Activated B cell treated with CpG ODN at 0.5 μM for 24 hours (primary cell): ENCODE measurements around the gene KCNN3. TPM values are rescaled to one million over a fixed set of nuclear protein-coding genes. Genes with fewer than 3 reads are reported as not detected.

Experiments used
- ATAC-seq: fragments of 200-7000 bp; cut with Tn5 transposase; one replicate; pipeline ENCODE4 v1.10.0; 2021; ENCODE audit warnings: low read depth, mild to moderate bottlenecking, moderate library complexity
- CTCF ChIA-PET: fragments of 350-600 bp; sonication (Branson Sonifier 250); formaldehyde crosslinking; loops from one replicate; lab custom pipeline; 2021; ENCODE audit warnings: antibody characterized with exemption; lab: Charles Lee
- POLR2A ChIA-PET: fragments of 350-600 bp; sonication (Branson Sonifier 250); formaldehyde crosslinking; loops from one replicate; lab custom pipeline; 2021; ENCODE audit warnings: antibody characterized with exemption; lab: Charles Lee
- DNase-seq: peaks from one replicate; pipeline ENCODE4 v3.0.0; 2022
- H3K27ac Mint-ChIP-seq: one replicate; pipeline ENCODE4 v1.8.0; 2020; ENCODE audit warnings: mixed read lengths
- H3K27me3 Mint-ChIP-seq: one replicate; pipeline ENCODE4 v1.8.0; 2021; ENCODE audit warnings: mixed read lengths
- H3K36me3 Mint-ChIP-seq: one replicate; pipeline ENCODE4 v1.8.0; 2021; ENCODE audit warnings: low read depth, mixed read lengths
- H3K4me1 Mint-ChIP-seq: one replicate; pipeline ENCODE4 v1.8.0; 2021; ENCODE audit warnings: mixed read lengths
- H3K4me3 Mint-ChIP-seq: one replicate; pipeline ENCODE4 v1.8.0; 2020; ENCODE audit warnings: mild to moderate bottlenecking, mixed read lengths
- H3K9me3 Mint-ChIP-seq: one replicate; pipeline ENCODE4 v1.8.0; 2020; ENCODE audit warnings: mixed read lengths
- CTCF ChIP-seq: fragments of 200-600 bp; IDR thresholded peaks from one replicate; pipeline ENCODE4 v1.8.0; 2022; ENCODE audit warnings: antibody characterized with exemption, mild to moderate bottlenecking
- intact Hi-C: fragments of 100-400 bp; cut with micrococcal nuclease; formaldehyde crosslinking; loops from one replicate; pipeline ENCODE4 v1.15.1; 2024
- total RNA-seq: library from RNA; stranded (reverse); gene quantifications from 2 replicates; pipeline ENCODE4 v1.2.3, GENCODE V29; 2022

Gene KCNN3
- total RNA-seq, 1 donor from 2014 or later, result 1.1 TPM

- intact Hi-C loops, result loop anchor here (1.0 kb wide), 5 partner anchors 91 to 415 kb away; no protein-coding TSS in a partner anchor
- H3K9me3 Mint-ChIP-seq, result no peaks in the 10 kb centered on the region
- no peaks in the 10 kb centered on the region for H3K27me3 Mint-ChIP-seq
- peak; percentile 98 for ATAC-seq
- TF ChIP-seq CTCF, result no peak
- no peak overlapping the region for H3K27ac Mint-ChIP-seq
- POLR2A ChIA-PET, result interaction anchor here (0.7 kb wide), 1 partner anchor 191 kb away, joined by 6 read pairs; no protein-coding TSS in a partner anchor
- H3K4me3 Mint-ChIP-seq, result no peak overlapping the region
- H3K36me3 Mint-ChIP-seq, result no peaks in the 10 kb centered on the region
- H3K4me1 Mint-ChIP-seq, result no peaks in the 10 kb centered on the region
- CTCF ChIA-PET, result interaction anchor here (0.7 to 1.7 kb wide), 6 partner anchors 85 to 391 kb away, joined by 3 to 22 read pairs (median 4); no protein-coding TSS in a partner anchor
- DNase-seq, result peak; percentile 37
Observed at GRCh38 chr1:154669464-154670282, 200.4 kb downstream of the KCNN3 start.

GRCh38 chr1:154666051-154666790 lies 203.9 kb downstream of the KCNN3 start:
- H3K9me3 Mint-ChIP-seq, result no peaks in the 10 kb centered on the region
- H3K4me3 Mint-ChIP-seq, result no peak overlapping the region
- H3K27ac Mint-ChIP-seq, result no peak overlapping the region
- no peak for TF ChIP-seq CTCF
- ChIA-PET POLR2A (no interaction called here), CTCF (no interaction called here)
- H3K4me1 Mint-ChIP-seq, result no peaks in the 10 kb centered on the region
- DNase-seq (no peak), ATAC-seq (no peak)
- H3K27me3 Mint-ChIP-seq, result peaks cover 4% of the 10 kb centered on the region
- no peaks in the 10 kb centered on the region for H3K36me3 Mint-ChIP-seq
- intact Hi-C loops, result no loop called here

- DNase-seq, result no peak
- CTCF ChIA-PET, result no interaction called here
- no peaks in the 10 kb centered on the region for H3K36me3 Mint-ChIP-seq
- H3K9me3 Mint-ChIP-seq, result no peaks in the 10 kb centered on the region
- POLR2A ChIA-PET, result no interaction called here
- no peak for TF ChIP-seq CTCF
- intact Hi-C loops, result no loop called here
- no peak overlapping the region for H3K27ac Mint-ChIP-seq
- no peaks in the 10 kb centered on the region for H3K4me1 Mint-ChIP-seq
- no peak for ATAC-seq
- H3K27me3 Mint-ChIP-seq, result peaks cover 15% of the 10 kb centered on the region
- H3K4me3 Mint-ChIP-seq, result no peak overlapping the region
Observed at GRCh38 chr1:154664331-154665002, 205.6 kb downstream of the KCNN3 start.

GRCh38 chr1:154663471-154664060 lies 206.5 kb downstream of the KCNN3 start:
- TF ChIP-seq CTCF, result no peak
- POLR2A ChIA-PET, result no interaction called here
- H3K27ac Mint-ChIP-seq, result no peak overlapping the region
- no peaks in the 10 kb centered on the region for H3K9me3 Mint-ChIP-seq
- no peaks in the 10 kb centered on the region for H3K36me3 Mint-ChIP-seq
- H3K4me1 Mint-ChIP-seq, result no peaks in the 10 kb centered on the region
- no peak overlapping the region for H3K4me3 Mint-ChIP-seq
- CTCF ChIA-PET, result no interaction called here
- peaks cover 19% of the 10 kb centered on the region for H3K27me3 Mint-ChIP-seq
- intact Hi-C loops, result no loop called here
- no peak for ATAC-seq
- DNase-seq, result no peak
